Activated T-helper 1 cell treated with anti-CD3 and anti-CD28 coated beads, Interleukin-2, amount 50 U/mL, for 16 hours (primary cell): ENCODE data around the gene SRY.
"Not testable (repeated sequence)": the region's sequence is repeated elsewhere in the genome, so short reads cannot be mapped to it uniquely, and the experiment has no call there.

Experiments
- DNase-seq, 2 donors: peaks; one replicate each; pipeline ENCODE4 v3.0.0-alpha.2; 2020; ENCODE audit warnings: low read depth in 1 of 2, low spot score in 1 of 2

Gene SRY

DNA sequence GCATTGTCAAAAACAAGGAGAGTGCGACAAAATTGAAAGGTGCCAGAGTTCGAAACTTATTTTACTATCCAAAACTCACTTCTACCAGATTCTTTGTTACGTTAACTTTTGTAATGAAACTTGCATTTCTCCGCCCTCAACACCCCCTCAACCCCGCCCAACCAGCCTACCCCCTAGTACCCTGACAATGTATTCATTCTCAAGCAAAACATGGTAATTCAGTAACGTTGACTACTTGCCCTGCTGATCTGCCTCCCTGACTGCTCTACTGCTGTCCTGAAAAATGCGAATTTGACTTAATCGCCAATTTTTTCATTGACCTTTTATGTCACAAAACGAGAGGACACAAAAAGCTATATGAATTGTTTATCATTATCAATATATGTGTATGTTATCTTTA, at the start of gene SRY:
Gene SRY, minus strand, starts transcription at position 83 of the 400 bp plus-strand sequence. Its CDS starts 79 bp downstream, at position 4.
- DNase-seq = no peak

DNA sequence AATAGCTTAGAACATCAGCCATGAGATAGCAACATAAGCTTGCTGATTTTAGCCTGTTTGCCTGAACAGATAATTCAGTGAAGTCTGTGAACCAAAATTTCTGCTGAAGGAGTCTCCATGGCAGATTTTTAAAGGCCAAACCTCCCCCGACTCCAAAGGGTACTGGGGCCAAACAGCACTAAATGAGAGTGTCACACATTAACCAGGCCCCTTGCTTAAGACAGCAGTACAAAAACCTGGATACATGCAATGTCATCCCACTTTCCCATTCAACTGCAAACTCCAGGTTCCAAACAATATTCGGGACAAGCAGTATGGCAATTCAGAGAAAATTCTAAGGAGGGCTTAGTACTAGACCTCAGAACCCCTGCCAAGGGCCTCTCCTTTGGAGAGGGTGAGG, 49.6 kb upstream of the SRY start:
- no peak for DNase-seq

DNA sequence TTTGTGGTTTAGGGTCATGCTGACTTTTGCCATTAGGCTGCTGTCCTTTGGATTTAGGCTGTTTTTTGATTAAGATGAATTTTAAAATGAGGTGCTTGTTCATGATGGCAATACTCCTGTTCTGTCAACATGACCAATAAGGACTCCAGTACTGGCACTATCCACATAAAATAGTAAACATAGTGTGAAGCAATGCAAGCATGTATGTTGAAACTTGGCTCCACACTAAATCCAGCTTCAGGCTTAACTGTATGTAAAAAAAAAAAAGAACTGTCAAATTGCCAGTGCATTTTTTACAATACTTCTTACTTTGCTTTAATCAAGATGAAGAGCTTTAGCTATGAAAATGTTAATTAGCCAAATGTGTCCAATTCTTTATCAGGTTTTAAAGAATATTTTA, 47.7 kb upstream of the SRY start:
- DNase-seq = no peak

DNA sequence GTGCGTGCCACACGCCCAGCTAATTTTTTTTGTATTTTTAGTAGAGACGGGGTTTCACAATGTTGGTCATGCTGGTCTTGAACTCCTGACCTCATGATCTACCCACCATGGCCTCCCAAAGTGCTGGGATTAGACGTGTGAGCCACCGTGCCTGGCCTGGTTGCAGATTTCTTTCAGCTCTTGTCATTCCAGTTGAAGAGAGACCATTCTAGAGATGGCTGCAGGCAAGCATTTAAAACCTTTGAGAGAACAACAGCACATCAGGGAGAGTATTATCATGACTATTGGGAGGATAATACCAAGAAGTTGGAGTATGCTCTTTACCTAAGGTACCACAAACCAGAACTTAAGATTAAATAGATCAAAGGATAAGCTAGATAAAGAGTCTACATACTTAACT, 41.0 kb upstream of the SRY start:
- no peak for DNase-seq

DNA sequence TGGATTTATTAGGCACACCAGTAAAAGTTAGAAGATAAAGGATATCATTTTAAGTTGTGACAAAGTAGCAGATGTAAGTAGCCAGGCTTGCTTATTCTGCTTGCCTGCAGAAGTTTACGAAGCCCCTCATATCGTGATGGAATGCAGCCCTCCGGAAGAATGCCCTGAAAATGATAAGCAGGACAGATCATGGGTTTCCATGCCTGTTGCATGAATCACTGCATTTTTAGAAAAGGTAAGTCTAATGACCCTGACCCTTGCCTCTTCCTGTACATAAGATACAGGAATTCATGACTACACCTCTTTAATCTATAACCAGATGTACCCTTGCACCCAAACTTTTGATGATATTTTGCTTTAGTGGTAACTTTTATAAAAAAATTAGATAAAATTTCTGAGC, 37.0 kb upstream of the SRY start:
- DNase-seq = no peak

DNA sequence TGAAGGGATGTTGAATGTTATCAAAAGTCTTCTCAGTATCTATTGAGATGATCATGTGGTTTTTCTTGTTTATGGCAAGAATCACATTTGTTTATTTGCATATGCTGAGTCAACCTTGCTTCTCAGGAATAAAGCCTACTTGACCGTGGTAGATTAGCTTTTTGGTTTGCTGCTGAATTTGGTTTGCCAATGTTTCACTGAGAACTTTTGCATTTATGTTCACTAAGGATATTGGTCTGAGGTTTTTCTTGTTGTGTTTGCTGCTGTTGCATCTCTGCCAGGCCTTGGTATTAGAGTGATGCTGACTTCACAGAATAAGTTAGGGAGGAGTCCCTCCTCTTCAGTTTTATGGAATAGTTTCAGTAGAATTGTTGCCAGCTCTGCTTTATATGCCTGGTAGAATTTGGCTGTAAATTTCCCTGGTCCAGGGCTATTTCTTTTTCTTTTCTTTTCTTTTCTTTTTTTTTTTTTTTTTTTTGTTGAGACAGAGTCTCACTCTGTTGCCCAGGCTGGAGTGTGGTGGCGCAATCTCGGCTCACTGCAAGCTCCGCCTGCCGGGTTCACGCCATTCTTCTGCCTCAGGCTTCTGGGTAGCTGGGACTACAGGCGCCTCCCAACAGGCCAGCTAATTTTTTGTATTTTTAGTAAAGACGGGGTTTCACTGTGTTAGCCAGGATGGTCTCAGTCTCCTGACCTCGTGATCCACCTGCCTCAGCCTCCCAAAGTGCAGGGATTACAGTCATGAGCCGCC, 29.8 kb upstream of the SRY start:
- DNase-seq = not testable (repeated sequence)

DNA sequence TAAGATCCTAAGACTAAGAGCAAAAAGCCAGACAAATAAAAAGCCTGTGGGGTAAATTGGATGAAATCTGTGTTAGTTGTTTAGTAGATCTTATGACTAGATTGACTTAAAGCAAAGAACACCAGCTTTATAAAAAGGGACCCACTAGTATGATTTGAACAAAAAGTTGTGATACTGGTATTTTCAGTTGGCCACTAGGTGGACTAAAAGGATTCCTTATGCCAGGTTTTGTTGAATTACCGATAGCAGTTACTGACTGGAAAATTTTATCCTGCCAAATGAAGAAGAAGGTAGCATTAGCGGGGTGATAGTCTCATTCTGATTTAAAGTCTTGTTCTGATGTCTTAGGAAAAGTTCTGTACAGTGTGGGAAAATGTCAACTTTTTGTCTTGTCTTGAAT, 12.8 kb upstream of the SRY start:
- no peak for DNase-seq

DNA sequence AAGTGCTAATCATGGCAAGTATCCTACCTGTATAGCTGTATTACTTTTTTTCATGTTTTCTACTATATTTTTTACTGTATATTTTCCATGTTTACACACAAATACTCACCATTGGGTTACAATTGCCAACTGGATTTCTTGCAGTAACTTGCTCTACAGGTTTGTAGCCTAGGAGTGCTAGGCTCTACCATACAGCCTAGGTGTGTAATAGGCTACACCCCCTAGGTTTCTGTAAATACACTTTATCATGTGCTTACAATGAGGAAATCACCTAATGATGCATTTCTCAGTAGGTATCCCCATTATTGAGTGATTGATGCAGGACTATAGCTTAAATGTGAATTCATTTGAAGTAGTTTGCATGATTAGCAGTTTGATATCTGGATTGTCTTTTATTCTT, 10.5 kb upstream of the SRY start:
- no peak for DNase-seq

DNA sequence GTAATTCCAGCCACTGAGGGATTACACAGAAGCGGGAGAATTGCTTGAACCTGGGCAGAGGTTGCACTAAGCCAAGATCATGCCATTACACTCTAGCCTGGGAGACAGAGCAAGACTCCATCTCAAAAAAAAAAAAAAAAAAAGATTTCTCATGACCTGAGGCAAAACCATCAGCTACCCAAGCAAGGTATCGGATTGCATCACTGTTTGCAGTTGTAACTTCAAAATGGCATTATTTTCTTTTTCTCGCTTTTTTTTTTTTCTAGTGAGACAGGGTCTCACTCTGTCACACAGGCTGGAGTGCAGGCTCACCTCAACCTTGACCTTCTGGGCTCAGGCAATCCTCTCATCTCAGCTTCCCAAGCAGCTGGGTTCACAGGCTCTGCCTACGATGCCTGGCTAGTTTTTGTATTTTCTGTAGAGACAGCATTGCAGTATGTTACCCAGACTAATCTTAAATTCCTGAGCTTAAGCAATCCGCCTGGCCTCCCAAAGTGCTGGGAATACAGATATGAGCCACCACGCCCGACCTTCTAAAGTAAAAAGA, 9.6 kb upstream of the SRY start:
- no peak for DNase-seq

DNA sequence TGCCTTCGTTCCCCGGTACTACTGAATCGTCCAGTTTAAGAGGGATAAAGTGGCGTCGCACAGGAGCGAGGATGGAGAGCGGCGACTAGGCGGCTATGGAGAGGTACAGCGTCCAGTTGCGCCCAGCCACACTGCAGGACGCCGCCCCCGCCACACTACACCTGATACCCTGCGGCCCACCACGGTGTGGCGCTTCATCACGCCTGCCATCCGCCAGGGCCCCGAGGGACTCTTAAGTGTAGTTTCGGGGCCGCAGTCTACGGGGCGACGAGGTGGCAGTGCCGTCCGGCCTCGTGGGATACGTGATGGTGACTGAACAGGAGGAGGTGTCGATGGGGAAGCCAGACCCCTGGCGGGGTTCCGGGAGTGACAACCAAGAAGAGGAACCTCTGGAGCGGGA, 2.3 kb upstream of the SRY start:
- DNase-seq = no peak

DNA sequence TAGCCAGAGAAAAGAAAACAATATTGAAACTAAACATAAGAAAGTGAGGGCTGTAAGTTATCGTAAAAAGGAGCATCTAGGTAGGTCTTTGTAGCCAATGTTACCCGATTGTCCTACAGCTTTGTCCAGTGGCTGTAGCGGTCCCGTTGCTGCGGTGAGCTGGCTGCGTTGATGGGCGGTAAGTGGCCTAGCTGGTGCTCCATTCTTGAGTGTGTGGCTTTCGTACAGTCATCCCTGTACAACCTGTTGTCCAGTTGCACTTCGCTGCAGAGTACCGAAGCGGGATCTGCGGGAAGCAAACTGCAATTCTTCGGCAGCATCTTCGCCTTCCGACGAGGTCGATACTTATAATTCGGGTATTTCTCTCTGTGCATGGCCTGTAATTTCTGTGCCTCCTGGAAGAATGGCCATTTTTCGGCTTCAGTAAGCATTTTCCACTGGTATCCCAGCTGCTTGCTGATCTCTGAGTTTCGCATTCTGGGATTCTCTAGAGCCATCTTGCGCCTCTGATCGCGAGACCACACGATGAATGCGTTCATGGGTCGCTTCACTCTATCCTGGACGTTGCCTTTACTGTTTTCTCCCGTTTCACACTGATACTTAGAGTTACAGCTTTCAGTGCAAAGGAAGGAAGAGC, 488 bp downstream of the SRY start:
- DNase-seq = no peak
